K562 (cell line): ENCODE data around the gene ROPN1. TPM values are rescaled to one million over a fixed set of nuclear protein-coding genes. Genes with fewer than 3 reads are reported as not detected.
"Not testable (repeated sequence)": the region's sequence is repeated elsewhere in the genome, so short reads cannot be mapped to it uniquely, and the experiment has no call there.

Experiments used
- ATAC-seq: fragments of 200-7000 bp; cut with Tn5 transposase; 3 replicates; pipeline ENCODE4 v1.9.1; 2020; ENCODE audit warnings: moderate library complexity
- BruUV-seq: library from RNA; stranded (reverse); fragments of 400-500 nt; replicated peaks from 2 replicates; lab custom pipeline; 2021; lab: Mats Ljungman, UMichigan
- CTCF ChIA-PET: fragments of 300-600 bp; formaldehyde crosslinking; extraction: SDS; loops from one replicate; lab custom pipeline; 2021; ENCODE audit warnings: low intra/inter-chr PET ratio; lab: Yijun Ruan, JAX
- POLR2A ChIA-PET: fragments of 300-600, 350-650 bp; sonication (Branson Sonifier 250); formaldehyde crosslinking; extraction: SDS; loops from one replicate; lab custom pipeline; 2021; ENCODE audit warnings: antibody characterized with exemption, inconsistent platforms; lab: Yijun Ruan, JAX
- DNase-seq, 4 experiments: peaks; one replicate each; pipeline versions ENCODE4 v3.0.0 to v3.0.0-alpha.2; 2011 to 2018; ENCODE audit warnings: low spot score in 3 of 4, mixed read lengths in 3 of 4; ENCODE audit errors: extremely low read depth in 1 of 4
- FAIRE-seq: peaks from 2 replicates; lab custom pipeline; 2011; peaks lifted over from hg19 to GRCh38; lab: Jason Lieb, UNC
- H2AFZ ChIP-seq: 2 replicates; pipeline ENCODE4 v1.6.0; 2011; ENCODE audit warnings: low read depth, low read length, control low read depth, inconsistent platforms
- H3K27ac ChIP-seq: fragments of 200-600 bp; 3 replicates; pipeline ENCODE4 v1.8.0; 2011; ENCODE audit warnings: low read depth, mild to moderate bottlenecking, control low read depth, inconsistent platforms, low read length, moderate library complexity, mixed read lengths; ENCODE audit errors: extremely low read depth
- H3K27me3 ChIP-seq, 2 experiments: fragments of 300-600 bp in 1 of 2; 2 replicates in 1 of 2; 3 replicates in 1 of 2; pipeline versions ENCODE4 v1.6.0 to v1.8.0; 2011; ENCODE audit warnings: inconsistent platforms in 2 of 2, low read length in 2 of 2, mild to moderate bottlenecking in 1 of 2, mixed read lengths in 1 of 2, moderate library complexity in 1 of 2; ENCODE audit not compliant: control insufficient read depth in 2 of 2, insufficient read depth in 2 of 2
- H3K36me3 ChIP-seq: fragments of 300-600 bp; 3 replicates; pipeline ENCODE4 v1.8.0; 2011; ENCODE audit warnings: mild to moderate bottlenecking, low read length, inconsistent platforms; ENCODE audit not compliant: control insufficient read depth, insufficient read depth
- H3K4me1 ChIP-seq, 2 experiments: fragments of 200-600 bp in 1 of 2; replicated peaks in 1 of 2; 2 replicates in 1 of 2; 3 replicates in 1 of 2; pipeline versions ENCODE4 v1.5.1 to v1.8.0; 2011; ENCODE audit warnings: inconsistent platforms in 2 of 2, low read length in 2 of 2, mild to moderate bottlenecking in 1 of 2, mixed read lengths in 1 of 2, moderate library complexity in 1 of 2; ENCODE audit not compliant: control insufficient read depth in 2 of 2, insufficient read depth in 2 of 2
- H3K4me2 ChIP-seq: 2 replicates; pipeline ENCODE4 v1.6.1; 2011; ENCODE audit warnings: low read length, control low read depth, inconsistent platforms, mixed read lengths; ENCODE audit not compliant: insufficient read depth
- H3K4me3 ChIP-seq: fragments of 200-600 bp; sonication (generic), shearing (Covaris generic); 2 replicates; pipeline ENCODE4 v1.5.1; 2016; ENCODE audit warnings: control low read depth, inconsistent platforms
- H3K79me2 ChIP-seq: fragments of 200-600 bp; 3 replicates; pipeline ENCODE4 v1.8.0; 2011; ENCODE audit warnings: low read length, inconsistent platforms; ENCODE audit not compliant: control insufficient read depth, insufficient read depth
- H3K9ac ChIP-seq, 2 experiments: 2 replicates each; pipeline versions ENCODE4 v1.6.0 to v1.6.1; 2011; ENCODE audit warnings: low read depth in 2 of 2, low read length in 2 of 2, control low read depth in 1 of 2, inconsistent platforms in 1 of 2, mild to moderate bottlenecking in 1 of 2, mixed read lengths in 1 of 2; ENCODE audit not compliant: insufficient read depth in 1 of 2
- H3K9me1 ChIP-seq: one replicate; pipeline ENCODE4 v1.6.0; 2011; ENCODE audit warnings: inconsistent platforms, mild to moderate bottlenecking, low read length, moderate library complexity; ENCODE audit not compliant: control insufficient read depth, insufficient read depth
- H3K9me3 ChIP-seq: replicated peaks from 2 replicates; pipeline ENCODE4 v1.5.1; 2011; ENCODE audit warnings: low read depth, low read length, inconsistent platforms; ENCODE audit not compliant: control insufficient read depth, insufficient read depth
- H4K20me1 ChIP-seq: replicated peaks from 2 replicates; pipeline ENCODE4 v1.6.1; 2011; ENCODE audit warnings: low read length, inconsistent platforms, mixed read lengths; ENCODE audit not compliant: control insufficient read depth, insufficient read depth
- WGBS: fragments of 100-300 bp; shearing (Covaris generic); methylation state at CpG from one replicate; pipeline ENCODE4 v1.1.6; 2016; ENCODE audit warnings: low coverage, mixed read lengths; ENCODE audit not compliant: insufficient coverage; ENCODE audit errors: missing lambda C conversion rate; 5-methylcytosine and 5-hydroxymethylcytosine counted together
- in situ Hi-C: fragments of 300-500 bp; cut with MboI; formaldehyde crosslinking; loops from 4 replicates; pipeline ENCODE4 v1.15.0; 2018; ENCODE audit warnings: inconsistent platforms, mixed read lengths
- intact Hi-C: fragments of 100-400 bp; cut with micrococcal nuclease; formaldehyde crosslinking; loops from 2 replicates; pipeline ENCODE4 v1.14.2; 2022
- polyA plus RNA-seq, 8 experiments: library from polyadenylated mRNA; depleted of rRNA in 4 of 8; stranded (reverse) in 5 of 8; unstranded in 3 of 8; fragments of >200 nt; fragmentation: Nextera tagmentation in 2 of 8; fragmentation: Illumina TruSeq in 1 of 8; extraction: Ambion mirVana in 2 of 8; extraction: Trizol in 1 of 8; gene quantifications; 2 replicates each; pipeline versions ENCODE4 v1.2.1 to v1.2.3, GENCODE V29; 2011 to 2014; ENCODE audit warnings: inconsistent platforms in 1 of 8, missing spikeins in 1 of 8
- total RNA-seq, 7 experiments: library from RNA; depleted of rRNA in 6 of 7; stranded (reverse); fragments of >200 nt in 6 of 7; fragmentation: Illumina TruSeq in 2 of 7; extraction: Trizol in 2 of 7; gene quantifications; 2 replicates each; pipeline versions ENCODE4 v1.2.1 to v1.2.3, GENCODE V29; 2011 to 2021; ENCODE audit warnings: low replicate concordance in 1 of 7
- TF ChIP-seq, protein P1 (sequence below), 2 experiments: fragments of 450-650 bp; formaldehyde crosslinking in 1 of 2; IDR thresholded peaks; 2 replicates each; pipeline versions ENCODE4 v1.4.0 to v1.6.1; 2014 to 2020; ENCODE audit warnings: mild to moderate bottlenecking in 2 of 2, borderline replicate concordance in 1 of 2, low read depth in 1 of 2

The ROPN1 gene
- total and polyA plus RNA-seq, 9 of the 15 experiments (the other 6 are each of a cell fraction or from before 2014, with no cell fraction given) = not detected

DNA sequence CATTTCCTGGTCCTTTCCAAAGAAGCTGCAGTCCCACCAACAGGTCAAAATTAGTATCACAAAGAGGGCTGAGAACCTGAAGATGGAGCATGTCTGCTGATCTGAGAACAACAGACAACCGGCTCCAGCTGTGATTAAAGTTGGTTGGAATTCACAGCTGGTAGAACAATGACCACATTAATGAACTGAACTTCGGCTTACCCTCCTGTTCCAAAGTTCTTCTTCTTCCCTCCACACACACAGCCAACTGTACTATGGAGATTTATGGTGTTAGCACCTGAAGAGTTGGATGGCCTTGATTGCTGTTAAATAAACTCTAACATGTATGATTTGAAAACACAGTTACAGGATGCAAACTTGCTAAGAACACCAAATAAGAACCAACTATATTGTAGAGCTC, 27.4 kb upstream of the ROPN1 start:
- no peaks in the 10 kb centered on the region for H4K20me1 ChIP-seq
- ATAC-seq (no peak), DNase-seq (no peak), FAIRE-seq (no peak)
- H3K27ac ChIP-seq = no peak overlapping the region
- no peak overlapping the region for H2AFZ ChIP-seq
- H3K9ac ChIP-seq = no peak overlapping the region
- intact Hi-C loops = loop anchor here (5.0 to 10.0 kb wide), 2 partner anchors 446 to 538 kb away; no protein-coding TSS in a partner anchor
- H3K4me1 ChIP-seq = no peaks in the 10 kb centered on the region
- H3K9me1 ChIP-seq = no peaks in the 10 kb centered on the region
- peaks cover 0 to under 1% of the 10 kb centered on the region in 2 experiments; a peak in 2 of 5 replicates for H3K27me3 ChIP-seq
- H3K4me3 ChIP-seq = no peak overlapping the region
- H3K4me2 ChIP-seq = no peak overlapping the region
- no peaks in the 10 kb centered on the region for H3K79me2 ChIP-seq
- no peaks in the 10 kb centered on the region for H3K36me3 ChIP-seq
- BruUV-seq = no TSS peak
- H3K9me3 ChIP-seq = no peaks in the 10 kb centered on the region
- POLR2A ChIA-PET = no interaction called here
- TF ChIP-seq, protein P1, sequence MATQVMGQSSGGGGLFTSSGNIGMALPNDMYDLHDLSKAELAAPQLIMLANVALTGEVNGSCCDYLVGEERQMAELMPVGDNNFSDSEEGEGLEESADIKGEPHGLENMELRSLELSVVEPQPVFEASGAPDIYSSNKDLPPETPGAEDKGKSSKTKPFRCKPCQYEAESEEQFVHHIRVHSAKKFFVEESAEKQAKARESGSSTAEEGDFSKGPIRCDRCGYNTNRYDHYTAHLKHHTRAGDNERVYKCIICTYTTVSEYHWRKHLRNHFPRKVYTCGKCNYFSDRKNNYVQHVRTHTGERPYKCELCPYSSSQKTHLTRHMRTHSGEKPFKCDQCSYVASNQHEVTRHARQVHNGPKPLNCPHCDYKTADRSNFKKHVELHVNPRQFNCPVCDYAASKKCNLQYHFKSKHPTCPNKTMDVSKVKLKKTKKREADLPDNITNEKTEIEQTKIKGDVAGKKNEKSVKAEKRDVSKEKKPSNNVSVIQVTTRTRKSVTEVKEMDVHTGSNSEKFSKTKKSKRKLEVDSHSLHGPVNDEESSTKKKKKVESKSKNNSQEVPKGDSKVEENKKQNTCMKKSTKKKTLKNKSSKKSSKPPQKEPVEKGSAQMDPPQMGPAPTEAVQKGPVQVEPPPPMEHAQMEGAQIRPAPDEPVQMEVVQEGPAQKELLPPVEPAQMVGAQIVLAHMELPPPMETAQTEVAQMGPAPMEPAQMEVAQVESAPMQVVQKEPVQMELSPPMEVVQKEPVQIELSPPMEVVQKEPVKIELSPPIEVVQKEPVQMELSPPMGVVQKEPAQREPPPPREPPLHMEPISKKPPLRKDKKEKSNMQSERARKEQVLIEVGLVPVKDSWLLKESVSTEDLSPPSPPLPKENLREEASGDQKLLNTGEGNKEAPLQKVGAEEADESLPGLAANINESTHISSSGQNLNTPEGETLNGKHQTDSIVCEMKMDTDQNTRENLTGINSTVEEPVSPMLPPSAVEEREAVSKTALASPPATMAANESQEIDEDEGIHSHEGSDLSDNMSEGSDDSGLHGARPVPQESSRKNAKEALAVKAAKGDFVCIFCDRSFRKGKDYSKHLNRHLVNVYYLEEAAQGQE (IDR thresholded peaks at IDR 0.05; ENCODE audit: borderline replicate concordance) = no peak
- TF ChIP-seq, protein P1 (CRISPR knock-in tag; IDR thresholded peaks at IDR 0.05; ENCODE audit: low read depth) = no peak
- TF ChIP-seq, all 486 proteins: peak for 0
- CTCF ChIA-PET = no interaction called here
- in situ Hi-C loops = loop anchor here (10.0 kb wide), 1 partner anchor 446 kb away; no protein-coding TSS in a partner anchor
- WGBS = 0% methylated on average over 2 of the region's 2 CpGs

DNA sequence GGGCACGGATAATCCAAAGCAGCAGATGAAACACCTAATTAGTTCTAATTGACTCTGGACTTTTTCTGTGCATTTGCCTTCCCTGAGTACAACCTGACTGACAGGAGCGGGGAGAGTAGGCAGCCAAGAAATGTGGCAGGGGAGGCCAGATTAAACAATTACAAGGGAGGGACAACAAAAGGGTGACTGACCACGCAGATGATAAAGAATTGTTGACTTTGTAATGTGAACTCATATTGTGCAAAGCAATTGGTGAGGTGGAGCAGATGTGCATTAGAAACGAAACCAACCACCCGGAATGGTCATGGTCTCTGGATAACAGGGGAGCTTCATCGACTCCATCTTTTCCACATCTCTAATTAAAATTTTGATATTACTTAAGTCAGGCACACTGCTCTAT, 25.6 kb upstream of the ROPN1 start:
- H3K27me3 ChIP-seq, H3K4me3 ChIP-seq, H3K36me3 ChIP-seq, H3K4me1 ChIP-seq, H2AFZ ChIP-seq, ATAC-seq, FAIRE-seq, H3K9ac ChIP-seq, H3K27ac ChIP-seq, BruUV-seq, H3K9me3 ChIP-seq, DNase-seq, H3K4me2 ChIP-seq, H4K20me1 ChIP-seq, H3K9me1 ChIP-seq, POLR2A ChIA-PET, H3K79me2 ChIP-seq: not testable (repeated sequence)
- intact Hi-C loops (loop anchor here (5.0 to 10.0 kb wide), 2 partner anchors 447 to 540 kb away; no protein-coding TSS in a partner anchor), in situ Hi-C loops (loop anchor here (10.0 kb wide), 1 partner anchor 447 kb away; no protein-coding TSS in a partner anchor)
- CTCF ChIA-PET = interaction anchor here (0.6 to 2.1 kb wide), 2 partner anchors 62 to 668 kb away, joined by 4 to 9 read pairs; no protein-coding TSS in a partner anchor
- WGBS = 0% methylated on average over 6 of the region's 6 CpGs
